ENCODE results near the gene RBM10.

RBM10 gene

GRCh38 chrX:47201345-47201944 lies 56.4 kb downstream of the RBM10 start:
- H3K27ac ChIP-seq (ENCODE audit: low read depth, low read length), result no peak overlapping the region
- H3K36me3 ChIP-seq (ENCODE audit: insufficient read depth, low read length), result peaks cover 83% of the 10 kb centered on the region
- H3K9me3 ChIP-seq (ENCODE audit: low read length), result no peaks in the 10 kb centered on the region

GRCh38 chrX:47202316-47202715 lies 57.3 kb downstream of the RBM10 start:
- Histone ChIP-seq H3K27ac (ENCODE audit: low read depth, low read length) (no peak overlapping the region), H3K27me3 (ENCODE audit: control insufficient read depth in 1 of 2, insufficient read depth in 2 of 2, low read length in 2 of 2) (no peaks in the 10 kb centered on the region), H3K9ac (ENCODE audit: low read length) (no peak overlapping the region), H3K9me3 (ENCODE audit: low read length) (no peaks in the 10 kb centered on the region), H3K4me1 (ENCODE audit: insufficient read depth, low read length) (peaks cover 14% of the 10 kb centered on the region), H3K4me3 (ENCODE audit: low read depth in 1 of 2, low read length in 2 of 2) (no peak overlapping the region), H3K36me3 (ENCODE audit: insufficient read depth, low read length) (peaks cover 89% of the 10 kb centered on the region)

More at GRCh38 chrX:47201345-47201944, 56.4 kb downstream of the RBM10 start:
- Histone ChIP-seq H3K27me3 (ENCODE audit: control insufficient read depth in 1 of 2, insufficient read depth in 2 of 2, low read length in 2 of 2) (no peaks in the 10 kb centered on the region), H3K9ac (ENCODE audit: low read length) (no peak overlapping the region), H3K4me3 (ENCODE audit: low read depth in 1 of 2, low read length in 2 of 2) (no peak overlapping the region), H3K4me1 (ENCODE audit: insufficient read depth, low read length) (peaks cover 21% of the 10 kb centered on the region)

GRCh38 chrX:47202877-47203276 lies 57.9 kb downstream of the RBM10 start:
- Histone ChIP-seq H3K9ac (ENCODE audit: low read length) (no peak overlapping the region), H3K36me3 (ENCODE audit: insufficient read depth, low read length) (peaks cover 93% of the 10 kb centered on the region), H3K27me3 (ENCODE audit: control insufficient read depth in 1 of 2, insufficient read depth in 2 of 2, low read length in 2 of 2) (no peaks in the 10 kb centered on the region), H3K9me3 (ENCODE audit: low read length) (no peaks in the 10 kb centered on the region), H3K4me1 (ENCODE audit: insufficient read depth, low read length) (peaks cover 9% of the 10 kb centered on the region), H3K27ac (ENCODE audit: low read depth, low read length) (no peak overlapping the region), H3K4me3 (ENCODE audit: low read depth in 1 of 2, low read length in 2 of 2) (no peak overlapping the region)

- H3K36me3 ChIP-seq (ENCODE audit: insufficient read depth, low read length), result peaks cover 89% of the 10 kb centered on the region
- H3K9ac ChIP-seq (ENCODE audit: low read length), result no peak overlapping the region
- no peaks in the 10 kb centered on the region for H3K4me1 ChIP-seq (ENCODE audit: insufficient read depth, low read length)
- H3K27me3 ChIP-seq (ENCODE audit: control insufficient read depth in 1 of 2, insufficient read depth in 2 of 2, low read length in 2 of 2), result no peaks in the 10 kb centered on the region
- H3K4me3 ChIP-seq (ENCODE audit: low read depth in 1 of 2, low read length in 2 of 2), result no peak overlapping the region
- no peaks in the 10 kb centered on the region for H3K9me3 ChIP-seq (ENCODE audit: low read length)
- no peak overlapping the region for H3K27ac ChIP-seq (ENCODE audit: low read depth, low read length)
These were observed 59.9 kb downstream of the RBM10 start for GRCh38 chrX:47204970-47205369.

GRCh38 chrX:47206316-47206715 lies 61.3 kb downstream of the RBM10 start:
- no peak overlapping the region for H3K4me3 ChIP-seq (ENCODE audit: low read depth in 1 of 2, low read length in 2 of 2)
- H3K36me3 ChIP-seq (ENCODE audit: insufficient read depth, low read length), result peaks cover 89% of the 10 kb centered on the region
- no peak overlapping the region for H3K27ac ChIP-seq (ENCODE audit: low read depth, low read length)

GRCh38 chrX:47208108-47208507 lies 63.1 kb downstream of the RBM10 start:
- Histone ChIP-seq H3K36me3 (ENCODE audit: insufficient read depth, low read length) (peaks cover 89% of the 10 kb centered on the region), H3K27ac (ENCODE audit: low read depth, low read length) (no peak overlapping the region), H3K9me3 (ENCODE audit: low read length) (no peaks in the 10 kb centered on the region), H3K9ac (ENCODE audit: low read length) (no peak overlapping the region), H3K4me1 (ENCODE audit: insufficient read depth, low read length) (no peaks in the 10 kb centered on the region), H3K27me3 (ENCODE audit: control insufficient read depth in 1 of 2, insufficient read depth in 2 of 2, low read length in 2 of 2) (no peaks in the 10 kb centered on the region), H3K4me3 (ENCODE audit: low read depth in 1 of 2, low read length in 2 of 2) (no peak overlapping the region)

More at GRCh38 chrX:47206316-47206715, 61.3 kb downstream of the RBM10 start:
- Histone ChIP-seq H3K9me3 (ENCODE audit: low read length) (no peaks in the 10 kb centered on the region), H3K4me1 (ENCODE audit: insufficient read depth, low read length) (no peaks in the 10 kb centered on the region), H3K27me3 (ENCODE audit: control insufficient read depth in 1 of 2, insufficient read depth in 2 of 2, low read length in 2 of 2) (no peaks in the 10 kb centered on the region), H3K9ac (ENCODE audit: low read length) (no peak overlapping the region)

- Histone ChIP-seq H3K9me3 (ENCODE audit: low read length) (no peaks in the 10 kb centered on the region), H3K36me3 (ENCODE audit: insufficient read depth, low read length) (peaks cover 88% of the 10 kb centered on the region), H3K27me3 (ENCODE audit: control insufficient read depth in 1 of 2, insufficient read depth in 2 of 2, low read length in 2 of 2) (no peaks in the 10 kb centered on the region), H3K4me1 (ENCODE audit: insufficient read depth, low read length) (no peaks in the 10 kb centered on the region), H3K9ac (ENCODE audit: low read length) (no peak overlapping the region), H3K4me3 (ENCODE audit: low read depth in 1 of 2, low read length in 2 of 2) (no peak overlapping the region), H3K27ac (ENCODE audit: low read depth, low read length) (no peak overlapping the region)
These were observed 64.7 kb downstream of the RBM10 start for GRCh38 chrX:47209508-47210238.

- H3K27me3 ChIP-seq (ENCODE audit: control insufficient read depth in 1 of 2, insufficient read depth in 2 of 2, low read length in 2 of 2), result no peaks in the 10 kb centered on the region
- no peaks in the 10 kb centered on the region for H3K9me3 ChIP-seq (ENCODE audit: low read length)
- no peak overlapping the region for H3K9ac ChIP-seq (ENCODE audit: low read length)
- H3K27ac ChIP-seq (ENCODE audit: low read depth, low read length), result no peak overlapping the region
- H3K4me3 ChIP-seq (ENCODE audit: low read depth in 1 of 2, low read length in 2 of 2), result no peak overlapping the region
- H3K36me3 ChIP-seq (ENCODE audit: insufficient read depth, low read length), result peaks cover 89% of the 10 kb centered on the region
- no peaks in the 10 kb centered on the region for H3K4me1 ChIP-seq (ENCODE audit: insufficient read depth, low read length)
These were observed 65.8 kb downstream of the RBM10 start for GRCh38 chrX:47210661-47211425.

- H3K36me3 ChIP-seq (ENCODE audit: insufficient read depth, low read length), result peaks cover 77% of the 10 kb centered on the region
- no peaks in the 10 kb centered on the region for H3K27me3 ChIP-seq (ENCODE audit: control insufficient read depth in 1 of 2, insufficient read depth in 2 of 2, low read length in 2 of 2)
- H3K9ac ChIP-seq (ENCODE audit: low read length), result no peak overlapping the region
- H3K4me1 ChIP-seq (ENCODE audit: insufficient read depth, low read length), result peaks cover 12% of the 10 kb centered on the region
- no peak overlapping the region for H3K27ac ChIP-seq (ENCODE audit: low read depth, low read length)
- no peak overlapping the region for H3K4me3 ChIP-seq (ENCODE audit: low read depth in 1 of 2, low read length in 2 of 2)
- H3K9me3 ChIP-seq (ENCODE audit: low read length), result no peaks in the 10 kb centered on the region
These were observed 67.6 kb downstream of the RBM10 start for GRCh38 chrX:47212381-47213293.

- Histone ChIP-seq H3K4me3 (ENCODE audit: low read depth in 1 of 2, low read length in 2 of 2) (no peak overlapping the region), H3K27ac (ENCODE audit: low read depth, low read length) (no peak overlapping the region), H3K36me3 (ENCODE audit: insufficient read depth, low read length) (peaks cover 65% of the 10 kb centered on the region), H3K4me1 (ENCODE audit: insufficient read depth, low read length) (peaks cover 17% of the 10 kb centered on the region), H3K9ac (ENCODE audit: low read length) (no peak overlapping the region), H3K27me3 (ENCODE audit: control insufficient read depth in 1 of 2, insufficient read depth in 2 of 2, low read length in 2 of 2) (no peaks in the 10 kb centered on the region), H3K9me3 (ENCODE audit: low read length) (no peaks in the 10 kb centered on the region)
These were observed 69.5 kb downstream of the RBM10 start for GRCh38 chrX:47214435-47215077.
